Posterior cingulate gyrus (tissue), 11 donors: ENCODE results near the gene B4GALNT1.

Experiments used
- DNase-seq, 10 donors: peaks; one replicate each; pipeline versions ENCODE4 v3.0.0 to v3.0.0-alpha.2; 2020 to 2021; ENCODE audit warnings: mixed read lengths in 3 of 10
- intact Hi-C: fragments of 100-400 bp; cut with DNase I; formaldehyde crosslinking; loops from one replicate; pipeline ENCODE4 v1.15.1; 2023

Gene B4GALNT1

DNA sequence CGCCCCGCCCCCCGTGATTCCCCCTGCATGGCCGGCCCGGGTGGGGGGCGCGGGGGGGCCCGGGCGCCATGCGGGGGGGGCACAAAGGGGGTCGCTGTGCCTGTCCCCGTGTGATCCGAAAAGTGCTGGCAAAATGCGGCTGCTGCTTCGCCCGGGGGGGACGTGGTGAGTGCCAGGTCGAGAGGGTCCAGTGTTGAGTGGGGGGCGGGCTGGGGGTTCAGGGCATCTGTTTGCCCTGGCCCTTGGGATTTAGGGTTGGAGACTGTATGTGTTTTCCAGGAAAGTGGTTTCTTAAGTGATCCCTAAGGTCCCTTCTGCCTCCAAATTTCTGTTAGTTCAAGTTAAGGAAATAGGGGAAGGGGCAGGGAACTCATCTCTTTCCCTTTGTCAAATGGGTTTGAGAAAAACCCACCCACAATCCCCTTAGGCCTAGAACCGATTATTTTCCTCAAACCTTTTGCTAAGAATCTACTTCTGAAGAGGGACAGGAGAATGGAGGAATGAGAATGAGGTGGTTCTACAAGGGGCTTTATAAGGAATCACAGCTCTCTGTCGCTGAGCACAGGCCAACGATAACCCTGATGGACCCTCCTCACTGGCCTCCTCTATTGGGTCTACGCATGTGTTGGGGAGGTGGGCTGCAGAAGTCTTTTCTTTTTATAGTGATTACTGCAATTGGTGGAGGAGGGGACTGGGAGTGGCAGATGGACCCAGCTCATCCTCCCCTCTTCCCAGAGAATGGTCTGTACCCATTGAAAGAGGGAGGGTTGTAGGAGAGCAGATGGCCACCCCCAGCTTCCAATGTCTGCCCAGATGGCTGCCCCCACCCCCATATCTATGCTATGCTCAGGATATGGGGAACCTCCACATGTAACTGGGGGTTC is 20.9 kb downstream of the B4GALNT1 start:
- intact Hi-C loops, result no loop called here
- DNase-seq, result peak in 2 of 10 donors; percentile 29 to 89

DNA sequence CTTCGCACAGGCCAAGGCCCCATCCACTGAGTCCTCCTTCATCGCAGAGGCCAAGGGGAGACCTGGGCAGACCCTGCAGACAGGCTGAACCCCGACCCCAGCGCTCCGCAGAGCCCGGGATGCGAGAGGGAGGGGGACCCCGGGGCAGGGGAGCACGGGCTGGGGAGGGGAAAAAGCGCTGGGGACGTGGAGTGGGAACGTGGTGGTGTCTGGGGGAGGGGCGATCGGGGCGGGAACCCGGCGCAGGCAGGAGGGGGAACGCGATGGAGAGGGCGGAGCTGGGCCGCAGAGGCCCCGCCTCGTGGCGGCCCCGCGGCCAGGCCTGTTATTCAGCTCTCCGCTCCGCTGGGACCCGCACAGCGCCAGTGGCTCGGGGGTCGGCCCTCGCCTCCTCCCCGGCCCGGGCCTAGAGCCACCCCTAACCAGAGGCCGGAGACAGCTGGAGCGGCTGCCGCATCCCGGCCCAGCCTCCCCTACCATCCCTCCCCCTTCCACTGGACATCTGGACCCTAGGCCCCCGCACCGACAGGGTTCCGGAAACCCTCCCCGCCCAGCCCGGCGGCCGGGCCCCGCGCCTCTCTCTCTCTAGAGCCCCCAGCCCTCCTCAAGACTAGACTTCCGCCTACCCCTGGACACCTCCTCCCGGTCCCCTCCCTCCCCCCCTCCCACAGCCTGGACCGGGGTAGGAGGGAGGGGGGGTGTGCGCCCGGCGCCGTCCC is 21.7 kb downstream of the B4GALNT1 start, which contains the start of gene ARHGEF25:
ARHGEF25 (plus strand) TSS at position 328 of the 719 bp plus-strand sequence. CDS start 460 bp downstream, outside the sequence.
- DNase-seq, result peak; percentile 53 to 93 (median 70)
- intact Hi-C loops, result no loop called here

DNA sequence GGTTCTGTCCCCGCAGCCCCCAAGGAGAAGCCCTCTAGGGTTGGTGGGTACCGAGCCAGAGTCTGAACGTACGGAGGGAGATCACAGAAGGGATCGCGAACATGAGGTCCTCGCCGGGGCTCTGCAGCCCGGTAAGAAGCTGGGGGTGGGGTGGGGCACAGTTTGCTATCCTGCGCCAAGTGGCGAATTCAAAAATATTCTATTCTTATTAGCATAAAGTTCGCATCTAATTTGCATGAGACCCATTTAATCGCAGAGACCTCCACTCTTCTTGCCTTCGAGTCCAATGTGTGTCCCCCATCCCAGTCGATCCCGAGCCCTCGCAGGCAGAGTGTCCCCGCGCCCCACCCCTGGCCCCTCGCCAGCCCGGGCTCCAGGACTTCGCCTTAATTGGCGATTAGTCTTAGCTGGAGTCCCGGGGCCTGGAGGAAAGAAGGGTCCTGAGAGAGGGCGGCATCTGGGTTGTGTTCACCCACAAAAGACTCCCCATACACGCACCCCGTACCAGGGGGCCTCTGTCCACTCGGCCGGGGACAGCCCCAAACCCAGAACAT is 22.4 kb downstream of the B4GALNT1 start:
- DNase-seq, result peak in 1 of 10 donors; percentile 73
- intact Hi-C loops, result no loop called here

DNA sequence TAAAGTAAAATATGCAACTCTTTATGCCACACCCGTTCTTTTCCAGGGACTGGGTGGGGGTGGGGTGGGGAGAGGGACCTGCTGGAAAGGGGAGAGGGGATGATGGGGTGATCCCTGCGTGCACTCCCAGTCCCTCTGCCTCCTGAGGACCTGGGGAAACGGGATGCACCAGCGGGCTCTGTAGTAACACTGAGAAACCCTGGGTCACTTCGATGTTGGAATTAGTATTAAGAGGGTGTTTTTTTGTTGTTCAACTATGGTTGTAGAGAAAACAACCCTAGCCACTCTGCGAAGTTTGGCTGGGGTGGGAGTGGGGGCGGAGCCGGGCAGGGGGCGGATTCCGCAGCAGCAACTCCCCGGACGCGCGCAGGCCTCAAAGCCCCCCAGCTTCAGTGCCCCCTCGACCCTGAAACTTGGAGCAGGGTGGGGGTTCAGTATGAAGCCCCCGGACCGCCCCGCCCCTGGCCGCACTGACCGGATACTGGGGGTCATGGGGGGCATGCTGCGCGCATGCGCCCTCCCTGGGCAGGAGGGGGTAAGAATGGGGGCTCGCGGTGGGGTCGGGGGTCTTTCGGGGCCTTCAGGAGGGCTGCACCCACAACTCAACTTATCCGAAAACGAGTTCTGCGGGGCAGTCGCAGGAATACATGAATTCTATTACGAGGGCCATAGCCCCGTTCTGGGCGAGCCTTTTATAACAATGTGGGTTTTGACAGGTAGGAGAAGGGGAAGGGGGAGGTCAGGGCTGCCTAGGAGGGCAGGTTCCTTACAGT is 23.0 kb downstream of the B4GALNT1 start:
- peak in 1 of 10 donors; percentile 59 for DNase-seq
- intact Hi-C loops, result no loop called here

DNA sequence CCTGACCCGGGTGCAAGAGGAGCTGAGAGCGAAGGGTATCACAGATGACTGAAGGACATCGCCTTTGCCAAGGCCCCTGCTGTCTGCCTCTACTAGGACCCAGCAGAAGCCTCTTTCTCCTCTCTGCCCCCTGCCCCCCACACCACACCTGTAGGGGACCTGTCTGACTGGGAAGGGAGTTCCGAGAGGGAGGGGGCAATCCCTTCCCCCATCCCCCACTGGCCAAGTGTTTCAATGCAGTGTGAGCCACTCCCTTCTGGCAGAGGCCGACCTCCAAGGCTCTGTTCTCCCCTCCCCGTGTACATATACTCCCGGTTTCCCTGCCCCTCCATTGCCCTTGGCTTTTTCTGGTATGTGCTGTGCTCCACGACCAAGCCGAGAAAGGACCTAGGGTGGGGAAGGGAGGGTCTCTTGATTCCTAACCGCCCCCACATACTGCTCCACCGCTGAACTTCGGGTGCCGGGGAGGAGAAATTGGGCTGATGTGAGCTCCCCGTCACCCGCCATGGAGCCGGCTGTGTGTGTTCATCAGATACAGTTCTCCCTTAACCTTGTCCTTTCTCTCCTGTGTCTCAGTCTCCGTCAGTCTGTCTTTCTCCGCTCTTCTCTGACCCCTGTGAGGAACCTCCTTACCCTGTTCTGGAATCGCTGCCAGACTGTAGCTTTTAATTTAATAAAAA is 23.8 kb downstream of the B4GALNT1 start:
- intact Hi-C loops, result no loop called here
- DNase-seq, result peak in 1 of 10 donors; percentile 37

DNA sequence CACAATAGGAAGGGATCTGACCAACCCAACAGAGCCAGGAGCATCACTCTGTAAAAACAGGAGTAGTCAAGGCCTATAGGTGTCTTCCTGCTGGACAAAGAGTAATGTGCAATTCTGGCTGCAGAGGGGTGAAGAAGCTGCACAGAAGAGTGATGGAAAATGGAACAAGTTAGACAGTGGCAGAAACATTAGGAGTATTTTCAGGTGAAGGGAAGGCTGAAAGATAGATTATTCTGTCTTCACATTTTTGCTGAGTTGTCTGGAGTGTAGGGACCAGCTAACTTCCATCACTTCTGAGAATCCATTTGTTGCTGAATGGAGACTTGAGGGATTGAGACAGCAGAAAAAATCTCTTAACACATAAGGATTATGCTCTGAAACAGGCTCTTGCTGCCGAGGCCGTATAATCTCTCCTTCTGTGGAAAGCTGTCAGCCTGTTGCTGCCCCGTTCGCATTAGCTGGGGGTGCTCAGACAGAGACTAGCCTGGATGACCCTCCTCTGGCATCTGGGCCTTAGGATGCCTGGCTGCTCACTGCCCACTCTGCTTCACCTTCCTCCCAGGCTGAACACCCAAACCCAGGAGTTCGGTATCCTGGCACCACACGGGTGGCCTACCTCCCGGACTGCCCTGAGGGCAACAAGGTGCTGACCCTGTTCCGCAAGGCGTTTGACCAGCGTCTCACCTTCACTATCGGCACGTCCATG is 24.9 kb downstream of the B4GALNT1 start:
- intact Hi-C loops, result no loop called here
- peak in 1 of 10 donors; percentile 38 for DNase-seq

DNA sequence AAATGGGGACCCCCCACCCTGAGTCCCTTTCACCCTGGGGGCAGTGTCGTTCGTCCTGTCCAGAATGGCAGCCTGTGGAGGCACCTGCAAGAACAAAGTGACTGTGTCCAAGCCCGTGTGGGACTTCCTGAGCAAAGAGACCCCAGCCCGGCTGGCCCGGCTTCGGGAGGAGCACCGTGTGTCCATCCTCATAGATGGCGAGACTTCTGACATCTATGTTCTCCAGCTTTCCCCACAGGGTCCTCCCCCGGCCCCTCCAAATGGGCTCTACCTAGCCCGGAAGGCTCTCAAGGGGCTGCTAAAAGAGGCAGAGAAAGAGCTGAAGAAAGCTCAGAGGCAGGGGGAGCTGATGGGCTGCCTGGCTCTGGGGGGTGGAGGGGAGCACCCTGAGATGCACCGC is 26.2 kb downstream of the B4GALNT1 start:
- DNase-seq, result peak in 1 of 10 donors; percentile 82
- intact Hi-C loops, result no loop called here

DNA sequence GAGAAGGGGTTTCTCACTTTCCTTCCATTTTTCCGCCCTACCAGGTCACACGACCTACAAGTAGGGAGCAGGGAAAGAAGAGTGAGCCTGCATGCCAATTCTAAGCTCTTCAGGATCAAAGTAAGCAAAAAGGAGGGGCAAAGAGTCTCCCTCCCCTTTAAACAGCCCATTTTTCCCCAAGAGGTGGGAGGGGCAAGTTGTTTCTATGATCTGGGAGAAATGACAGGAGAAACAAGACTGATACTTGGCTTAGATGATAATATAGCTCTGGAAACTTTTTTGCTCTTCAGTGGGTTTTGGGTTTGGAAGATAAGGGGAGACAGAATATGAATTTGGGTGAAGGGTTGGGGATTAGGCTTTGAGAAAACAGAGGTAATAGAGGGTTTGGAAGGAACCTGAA is 26.6 kb downstream of the B4GALNT1 start:
- intact Hi-C loops, result no loop called here
- no peak for DNase-seq

DNA sequence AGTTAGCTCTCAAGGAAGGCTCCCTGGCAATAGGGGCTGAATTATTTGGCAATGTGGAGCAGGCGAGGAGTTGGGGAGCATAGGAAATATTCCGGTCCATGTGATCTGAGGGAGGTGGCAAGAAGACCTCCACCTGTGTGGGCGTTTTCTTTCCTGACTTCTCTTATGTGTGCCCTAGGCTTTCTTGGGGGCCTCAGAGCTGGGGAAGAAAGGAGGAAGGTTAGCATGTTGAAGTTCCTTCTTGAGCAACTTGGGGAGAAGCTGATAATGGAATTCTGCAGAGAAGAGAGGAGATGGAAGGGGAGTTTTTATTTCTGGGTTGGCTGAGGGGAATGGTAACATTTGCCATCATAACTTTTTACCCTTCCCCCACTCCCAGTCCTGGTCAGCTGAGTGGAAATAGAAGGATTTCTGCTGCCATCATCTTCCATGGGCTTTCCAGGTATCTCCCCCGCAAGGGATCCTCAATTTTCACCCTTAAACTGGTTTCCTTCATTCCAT is 27.1 kb downstream of the B4GALNT1 start:
- intact Hi-C loops, result no loop called here
- DNase-seq, result peak in 1 of 10 donors; percentile 10

DNA sequence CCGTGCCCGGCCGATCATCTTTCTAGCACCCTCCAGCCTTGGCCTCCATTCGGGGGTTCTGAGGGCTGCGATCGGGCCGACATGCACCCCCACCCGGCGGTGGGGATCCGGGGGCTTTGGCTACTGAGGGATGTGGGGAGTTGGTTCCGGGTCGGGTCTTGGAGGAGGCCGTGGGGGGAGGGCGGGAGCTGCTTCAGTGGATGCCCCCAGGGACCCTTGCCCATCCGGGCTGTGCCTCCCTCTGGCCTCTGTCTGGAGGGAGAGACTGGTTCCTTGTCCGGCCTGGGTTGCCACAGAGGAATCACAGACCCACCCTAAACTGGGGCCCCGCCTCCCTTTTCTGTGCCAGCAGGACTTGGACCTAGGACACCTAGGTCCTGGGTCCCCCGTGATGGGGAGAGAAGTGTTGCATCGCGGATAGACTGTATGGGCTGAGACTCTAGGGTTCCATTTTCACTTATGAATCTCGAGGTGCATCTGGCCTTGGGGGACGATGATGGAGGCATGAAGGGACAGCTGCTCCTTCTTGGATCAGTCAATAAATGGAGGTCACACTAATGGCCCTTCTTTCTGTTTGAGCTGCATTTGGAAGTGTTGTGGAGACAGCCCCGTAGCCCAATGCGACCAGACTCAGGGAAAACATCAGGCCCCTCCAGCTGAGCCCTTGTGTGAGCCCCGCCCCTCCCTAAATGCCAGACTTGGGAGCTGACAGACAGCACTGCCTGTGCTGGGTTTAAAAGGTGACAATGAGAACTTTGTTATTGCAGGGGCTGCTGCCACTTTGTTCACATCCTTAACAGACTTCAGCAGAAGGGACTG is 27.8 kb downstream of the B4GALNT1 start:
- intact Hi-C loops, result no loop called here
- peak in 1 of 10 donors; percentile 62 for DNase-seq

DNA sequence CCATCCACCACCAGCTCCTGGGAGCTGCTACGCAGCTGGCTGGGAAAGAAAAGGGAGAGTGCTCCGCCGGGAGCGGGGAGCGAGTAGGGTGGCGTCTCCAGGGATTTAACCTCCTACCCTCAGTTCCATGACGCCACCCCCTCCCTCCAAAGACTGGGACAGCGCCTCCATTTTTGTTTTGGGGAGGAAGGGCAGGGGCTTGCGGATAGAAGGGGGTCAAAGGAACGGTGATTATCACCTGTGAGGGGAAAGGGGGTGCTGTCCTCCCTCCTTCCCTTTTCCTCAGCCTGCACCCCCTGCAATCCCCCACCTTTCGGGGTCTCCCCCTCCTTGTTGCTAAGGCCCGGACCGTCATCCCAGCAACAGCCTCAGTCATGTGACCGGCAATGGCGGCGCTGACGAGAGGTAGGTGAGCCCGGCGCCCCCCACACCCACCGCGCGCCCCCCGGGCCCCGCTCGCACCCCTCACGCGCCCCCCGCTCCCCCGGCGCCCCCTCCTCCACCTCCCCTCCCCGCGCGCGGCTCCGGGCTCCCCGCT is 28.5 kb downstream of the B4GALNT1 start, which contains the start of gene DTX3:
DTX3 (plus strand) TSS at position 371 of the 538 bp plus-strand sequence. CDS start 1,694 bp downstream, outside the sequence.
- DNase-seq, result peak; percentile 58 to 96 (median 78)

DNA sequence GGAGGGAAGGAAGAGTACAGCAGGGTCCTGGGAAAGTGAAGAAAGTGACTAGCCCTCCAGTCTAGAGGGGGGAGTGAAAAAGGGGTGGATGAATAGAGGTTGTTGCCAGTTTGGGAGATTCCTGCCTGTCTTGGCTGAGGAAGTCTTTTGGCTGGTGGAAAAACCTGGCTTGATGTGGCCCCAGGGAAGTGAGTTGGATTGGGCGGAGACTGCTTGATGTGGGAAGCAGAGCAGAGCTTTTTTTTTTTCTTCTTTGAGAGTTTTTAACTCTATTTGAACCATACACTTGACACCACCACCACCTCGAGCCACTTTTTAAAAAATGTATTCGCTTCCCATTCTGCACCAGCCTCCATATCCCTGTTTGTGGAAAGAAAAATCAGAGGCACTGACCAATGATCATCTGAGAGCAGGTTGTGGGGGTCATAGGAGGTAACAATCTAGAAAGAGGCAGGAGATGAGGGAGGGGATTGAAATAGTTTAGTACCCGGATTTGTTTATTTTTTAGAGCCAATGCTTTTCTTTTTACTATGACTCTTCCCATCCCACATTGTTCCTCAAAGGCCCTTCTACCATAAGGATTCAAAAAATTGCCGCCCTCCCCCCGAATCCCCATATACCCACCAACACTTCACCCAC is 29.1 kb downstream of the B4GALNT1 start:
- DNase-seq, result peak in 6 of 10 donors; percentile 44 to 92 (median 60)
- intact Hi-C loops, result no loop called here

More for the DNA sequence above, 28.5 kb downstream of the B4GALNT1 start, which contains the start of gene DTX3:
- intact Hi-C loops, result no loop called here

DNA sequence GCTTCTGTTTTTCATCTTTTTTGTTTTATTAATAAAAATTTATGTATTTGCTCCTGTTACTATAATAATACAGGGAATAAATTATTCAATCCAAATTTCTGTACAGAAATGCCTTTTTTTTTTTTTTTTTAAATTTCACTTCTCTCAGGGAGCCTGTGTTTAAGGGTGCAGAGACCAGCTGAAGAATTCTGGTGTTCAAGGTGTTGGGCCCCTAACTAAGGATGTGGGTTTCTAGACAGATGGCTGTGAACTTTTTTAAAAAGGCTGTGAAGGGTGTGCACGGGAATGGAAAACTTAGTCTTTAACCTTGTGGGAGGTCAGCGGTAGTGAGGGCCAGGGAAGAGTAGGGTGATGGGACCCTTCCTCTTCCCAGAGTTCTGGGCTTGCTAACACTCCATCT is 29.7 kb downstream of the B4GALNT1 start:
- intact Hi-C loops, result no loop called here
- DNase-seq, result peak in 1 of 10 donors; percentile 22

DNA sequence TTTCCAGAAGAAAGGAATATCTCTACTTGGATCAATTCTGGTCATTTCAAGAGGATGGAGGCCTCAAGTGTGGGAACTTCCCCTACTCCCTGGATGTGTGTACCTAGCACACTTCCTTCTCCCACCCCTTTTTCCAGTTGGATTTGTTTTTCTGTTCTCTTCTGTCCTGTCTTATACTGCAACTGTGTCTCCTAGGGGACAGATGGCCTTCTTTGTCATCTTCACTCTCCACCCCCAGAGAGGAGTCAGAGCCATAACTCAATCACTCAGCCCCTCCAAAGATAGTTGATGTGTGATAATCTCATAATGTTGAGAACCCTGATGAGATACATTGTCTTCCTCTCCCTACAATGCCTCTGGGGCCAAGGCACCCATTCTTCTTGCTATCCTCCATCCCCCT is 30.5 kb downstream of the B4GALNT1 start:
- DNase-seq, result no peak
- intact Hi-C loops, result no loop called here

DNA sequence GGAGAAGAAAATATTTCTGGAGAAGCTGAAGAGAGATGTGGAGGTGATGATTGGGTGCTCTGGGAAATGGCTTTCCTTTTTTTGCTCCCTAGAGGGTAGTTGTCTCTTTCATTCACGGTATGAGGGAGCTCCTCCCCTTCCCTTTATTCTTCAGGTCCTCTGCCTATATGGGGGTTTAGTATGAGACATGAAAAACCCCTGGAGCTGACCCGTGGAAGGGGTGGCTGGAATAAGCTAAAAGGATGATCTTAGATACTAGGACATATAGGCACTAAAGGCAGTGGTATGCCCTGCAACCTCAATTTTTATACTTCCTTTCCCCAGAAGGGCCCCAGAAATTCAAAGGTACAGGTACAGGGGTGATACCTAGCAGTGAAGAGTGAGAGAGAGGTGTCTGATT is 32.6 kb downstream of the B4GALNT1 start:
- intact Hi-C loops, result no loop called here

DNA sequence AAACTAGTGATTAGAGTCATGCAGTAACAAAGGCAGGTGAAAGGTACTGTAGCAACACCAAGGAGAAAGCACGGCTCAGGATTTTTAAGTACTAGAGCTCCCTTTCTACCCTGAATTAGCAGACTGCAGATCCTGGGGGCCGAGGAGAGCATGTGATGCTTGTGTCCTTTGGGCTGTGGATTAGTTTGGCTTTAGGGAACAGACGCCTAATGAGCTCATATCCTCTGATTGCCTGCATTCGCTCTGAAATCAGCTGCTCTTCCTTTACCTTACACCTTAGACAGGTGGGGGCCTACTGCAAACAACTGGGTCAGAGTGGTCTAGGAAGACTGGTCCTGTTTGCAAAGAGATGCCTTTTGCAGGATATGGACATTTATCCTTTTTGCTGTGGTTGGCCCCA is 39.8 kb downstream of the B4GALNT1 start:
- intact Hi-C loops, result no loop called here
- no peak for DNase-seq

More for the DNA sequence above, 32.6 kb downstream of the B4GALNT1 start:
- no peak for DNase-seq

DNA sequence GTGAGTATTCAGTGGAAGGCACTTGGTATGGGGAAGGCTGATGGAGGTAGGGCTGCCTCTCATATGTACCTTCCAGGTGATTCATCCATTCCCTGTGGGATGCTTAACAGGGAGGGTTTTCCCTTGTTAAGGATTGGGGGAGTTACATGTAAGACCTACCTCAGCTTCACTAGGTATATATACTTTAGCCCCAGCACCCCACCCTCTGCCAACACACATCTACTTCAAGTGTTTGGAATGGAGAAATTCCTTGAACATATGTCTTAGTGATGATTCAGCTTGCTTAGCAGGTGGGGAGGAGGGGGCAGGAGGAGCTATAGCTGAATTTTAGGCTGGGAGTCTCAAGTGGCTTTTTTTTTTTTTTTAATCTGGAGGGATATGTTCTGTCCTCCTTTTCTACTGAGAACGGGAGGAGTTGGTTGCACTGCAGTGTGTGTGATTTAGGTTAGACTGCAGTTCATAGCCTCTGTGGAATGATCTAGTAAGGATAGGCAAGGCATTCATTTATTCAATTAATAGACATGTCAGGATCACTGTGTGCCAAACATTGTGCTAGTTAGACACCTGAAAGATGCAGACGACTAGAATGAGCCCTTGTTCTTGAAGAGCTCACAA is 40.3 kb downstream of the B4GALNT1 start:
- intact Hi-C loops, result no loop called here
- DNase-seq, result peak in 1 of 10 donors; percentile 36
